NB4 (cell line): ENCODE measurements around the gene THOC6.

ENCODE experiments used
- CTCF ChIP-seq: IDR thresholded peaks from one replicate; pipeline ENCODE4 v1.5.1; 2012; ENCODE audit warnings: low read depth, low read length
- MAX ChIP-seq: IDR thresholded peaks from 2 replicates; pipeline ENCODE4 v1.6.1; 2011; ENCODE audit warnings: low read depth, low read length
- MYC ChIP-seq: IDR thresholded peaks from 2 replicates; pipeline ENCODE4 v1.6.1; 2011; ENCODE audit warnings: low read depth, low read length
- POLR2A ChIP-seq: IDR thresholded peaks from 2 replicates; pipeline ENCODE4 v1.6.1; 2011; ENCODE audit warnings: mild to moderate bottlenecking; ENCODE audit not compliant: insufficient read length; ENCODE audit errors: extremely low read depth

GRCh38 chr16:2987286-2987685 lies 36.5 kb upstream of the THOC6 start:
- no peak for TF ChIP-seq CTCF
- no peak for TF ChIP-seq POLR2A
- TF ChIP-seq MAX = no peak
- TF ChIP-seq MYC = no peak
